BJ (cell line): Measurements from ENCODE around the gene PRKCZ. TPM values are rescaled to one million over a fixed set of nuclear protein-coding genes. Genes with fewer than 3 reads are reported as not detected.
A peak's percentile ranks its signal among the peaks of the same experiment; 100 is the strongest.

ENCODE experiments used
- CTCF ChIA-PET: fragments of 350-600 bp; formaldehyde crosslinking; extraction: SDS; loops from one replicate; lab custom pipeline; 2021; ENCODE audit warnings: antibody characterized with exemption, inconsistent platforms; lab: Yijun Ruan, JAX
- POLR2A ChIA-PET: fragments of 300-600 bp; sonication (Branson Sonifier 250); formaldehyde crosslinking; extraction: SDS; loops from one replicate; lab custom pipeline; 2021; ENCODE audit warnings: antibody characterized with exemption; lab: Charles Lee
- DNase-seq: peaks from one replicate; pipeline ENCODE4 v3.0.0-alpha.2; 2011; ENCODE audit warnings: low read depth
- H3K27me3 ChIP-seq: 2 replicates; pipeline ENCODE4 v1.6.0; 2011; ENCODE audit warnings: low read length; ENCODE audit not compliant: control insufficient read depth, insufficient read depth
- H3K36me3 ChIP-seq: 2 replicates; pipeline ENCODE4 v1.5.1; 2011; ENCODE audit warnings: low read length; ENCODE audit not compliant: control insufficient read depth, insufficient read depth
- H3K4me3 ChIP-seq: 2 replicates; pipeline ENCODE4 v1.5.1; 2011; ENCODE audit warnings: low read depth, mild to moderate bottlenecking, control low read depth, low read length
- polyA plus RNA-seq: library from polyadenylated mRNA; depleted of rRNA; stranded (reverse); fragments of >200 nt; gene quantifications from 2 replicates; pipeline ENCODE4 v1.2.3, GENCODE V29; 2011
- TF ChIP-seq, protein P1 (sequence below): IDR thresholded peaks from 2 replicates; pipeline ENCODE4 v1.5.1; 2011; ENCODE audit warnings: low read depth, mild to moderate bottlenecking, control low read depth, inconsistent platforms, low read length, moderate library complexity; ENCODE audit not compliant: insufficient read depth

PRKCZ gene
- polyA plus RNA-seq, 1 experiment = 2.3 TPM

DNA sequence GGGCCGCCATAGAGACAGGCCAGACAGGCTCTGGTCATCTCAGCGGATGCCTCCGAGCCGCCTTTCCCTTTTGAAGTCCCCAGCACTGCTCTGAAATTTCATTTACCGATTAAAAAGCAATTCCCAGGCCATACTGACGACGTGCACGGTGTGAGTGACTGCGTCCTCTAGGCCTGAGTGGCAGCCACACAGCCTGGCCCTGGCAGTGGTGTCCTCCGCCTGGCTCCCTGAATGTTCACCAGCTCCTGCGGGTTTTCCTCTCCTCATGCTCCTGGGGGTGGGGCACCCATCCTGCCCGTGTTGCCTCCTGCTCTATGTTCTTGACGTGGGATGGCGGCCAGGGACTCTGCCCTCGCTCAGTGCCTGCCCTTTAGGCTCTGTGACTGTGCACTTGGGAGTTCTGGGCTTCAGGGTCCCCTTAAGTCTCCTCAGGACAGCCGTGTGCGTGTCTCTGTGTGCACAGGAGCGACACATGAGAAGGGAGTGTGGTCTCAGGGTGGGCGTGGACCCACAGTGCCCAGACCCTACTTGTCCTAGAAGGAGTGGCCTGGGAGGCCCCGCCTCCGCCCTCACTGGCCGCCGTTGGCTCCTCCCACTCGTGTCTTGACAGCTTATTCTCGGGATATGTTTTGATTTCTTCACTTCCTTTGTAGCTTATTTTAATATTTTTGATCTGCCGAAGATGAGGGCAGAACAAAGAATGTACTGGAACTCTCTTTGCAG lies 181.5 kb downstream of the PRKCZ start:
- H3K27me3 ChIP-seq = no peaks in the 10 kb centered on the region
- H3K36me3 ChIP-seq = peaks cover 6% of the 10 kb centered on the region
- TF ChIP-seq, protein P1, sequence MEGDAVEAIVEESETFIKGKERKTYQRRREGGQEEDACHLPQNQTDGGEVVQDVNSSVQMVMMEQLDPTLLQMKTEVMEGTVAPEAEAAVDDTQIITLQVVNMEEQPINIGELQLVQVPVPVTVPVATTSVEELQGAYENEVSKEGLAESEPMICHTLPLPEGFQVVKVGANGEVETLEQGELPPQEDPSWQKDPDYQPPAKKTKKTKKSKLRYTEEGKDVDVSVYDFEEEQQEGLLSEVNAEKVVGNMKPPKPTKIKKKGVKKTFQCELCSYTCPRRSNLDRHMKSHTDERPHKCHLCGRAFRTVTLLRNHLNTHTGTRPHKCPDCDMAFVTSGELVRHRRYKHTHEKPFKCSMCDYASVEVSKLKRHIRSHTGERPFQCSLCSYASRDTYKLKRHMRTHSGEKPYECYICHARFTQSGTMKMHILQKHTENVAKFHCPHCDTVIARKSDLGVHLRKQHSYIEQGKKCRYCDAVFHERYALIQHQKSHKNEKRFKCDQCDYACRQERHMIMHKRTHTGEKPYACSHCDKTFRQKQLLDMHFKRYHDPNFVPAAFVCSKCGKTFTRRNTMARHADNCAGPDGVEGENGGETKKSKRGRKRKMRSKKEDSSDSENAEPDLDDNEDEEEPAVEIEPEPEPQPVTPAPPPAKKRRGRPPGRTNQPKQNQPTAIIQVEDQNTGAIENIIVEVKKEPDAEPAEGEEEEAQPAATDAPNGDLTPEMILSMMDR = no peak
- POLR2A ChIA-PET = interaction anchor here (0.6 kb wide), 1 partner anchor 59 kb away, joined by 3 read pairs; no protein-coding TSS in a partner anchor
- peak overlapping the region; percentile 80 for H3K4me3 ChIP-seq
- DNase-seq = no peak
- CTCF ChIA-PET = interaction anchor here (0.7 to 6.3 kb wide), 6 partner anchors 25 to 150 kb away, joined by 3 to 47 read pairs (median 7); partner anchors contain the start of gene FAAP20

DNA sequence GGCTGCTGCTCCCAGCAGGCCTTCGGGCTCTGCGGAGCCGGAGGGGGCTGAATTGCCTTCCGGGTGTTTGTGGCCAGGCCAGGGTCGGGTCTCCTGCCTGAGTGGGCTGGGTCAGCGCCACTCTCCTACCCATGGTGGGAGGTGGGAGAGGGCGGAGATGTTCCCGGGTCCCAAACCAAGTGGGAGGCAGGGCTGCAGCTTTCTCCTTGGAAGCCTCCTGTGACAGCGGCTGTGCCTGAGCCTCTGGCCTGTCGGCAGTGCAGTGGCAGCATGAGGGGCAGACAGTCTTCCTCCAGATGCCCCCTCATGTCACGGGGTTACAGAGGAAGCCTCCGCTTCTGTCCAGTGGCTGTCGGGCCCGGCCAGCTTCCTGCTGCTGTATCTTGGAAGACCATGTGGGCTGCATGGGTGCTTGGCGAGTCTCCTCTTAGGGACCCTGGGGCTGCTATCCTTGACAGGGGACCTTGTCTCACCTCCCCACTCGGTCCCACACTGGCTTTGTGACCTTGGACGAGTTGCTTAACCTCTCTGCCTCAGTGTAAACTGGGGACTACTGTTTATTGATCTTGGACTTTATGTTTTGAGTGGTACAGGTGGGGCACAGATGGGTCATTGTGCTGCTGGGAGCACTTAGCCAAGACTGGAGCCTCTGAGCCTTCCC lies 182.2 kb downstream of the PRKCZ start:
- Histone ChIP-seq H3K27me3 (no peaks in the 10 kb centered on the region), H3K36me3 (peaks cover 7% of the 10 kb centered on the region), H3K4me3 (peak overlapping the region; percentile 80)
- CTCF ChIA-PET = interaction anchor here (1.6 to 6.3 kb wide), 3 partner anchors 25 to 150 kb away, joined by 3 to 47 read pairs (median 27); partner anchors contain the start of gene FAAP20
- POLR2A ChIA-PET = interaction anchor here (0.6 kb wide), 1 partner anchor 58 kb away, joined by 3 read pairs; no protein-coding TSS in a partner anchor
- no peak for DNase-seq
- TF ChIP-seq, protein P1 = no peak

DNA sequence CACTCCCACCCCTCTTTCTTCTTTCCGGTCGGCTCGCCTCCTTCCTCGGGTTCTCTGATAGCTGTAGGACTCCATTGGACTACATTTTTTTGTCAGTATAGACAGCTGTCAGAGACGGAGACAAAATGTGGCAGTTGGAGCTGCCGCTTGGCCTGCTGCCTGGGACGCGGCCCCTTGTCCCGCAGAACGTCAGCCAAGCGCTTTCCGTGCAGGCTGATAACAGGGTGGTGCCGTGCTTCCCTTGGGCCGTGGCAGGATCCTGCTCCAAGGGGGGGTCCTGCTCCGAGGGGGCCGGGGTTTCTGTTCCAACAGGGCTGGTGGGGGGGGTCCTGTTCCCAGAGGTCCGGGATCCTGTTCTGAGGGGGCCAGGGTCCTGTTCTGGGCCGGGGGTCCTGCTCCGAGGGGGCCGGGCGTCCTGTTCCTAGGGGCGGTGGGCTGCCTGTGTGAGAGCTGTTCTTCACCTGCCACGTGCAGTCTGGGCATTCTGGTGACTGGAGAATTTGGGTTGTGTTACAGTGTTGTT lies 182.8 kb downstream of the PRKCZ start:
- ChIA-PET CTCF (interaction anchor here (2.1 to 6.3 kb wide), 3 partner anchors 38 to 149 kb away, joined by 6 to 47 read pairs (median 14); partner anchors contain the start of gene FAAP20), POLR2A (no interaction called here)
- peak overlapping the region; percentile 80 for H3K4me3 ChIP-seq
- no peaks in the 10 kb centered on the region for H3K27me3 ChIP-seq
- TF ChIP-seq, protein P1 = no peak
- DNase-seq = no peak
- peaks cover 8% of the 10 kb centered on the region for H3K36me3 ChIP-seq

DNA sequence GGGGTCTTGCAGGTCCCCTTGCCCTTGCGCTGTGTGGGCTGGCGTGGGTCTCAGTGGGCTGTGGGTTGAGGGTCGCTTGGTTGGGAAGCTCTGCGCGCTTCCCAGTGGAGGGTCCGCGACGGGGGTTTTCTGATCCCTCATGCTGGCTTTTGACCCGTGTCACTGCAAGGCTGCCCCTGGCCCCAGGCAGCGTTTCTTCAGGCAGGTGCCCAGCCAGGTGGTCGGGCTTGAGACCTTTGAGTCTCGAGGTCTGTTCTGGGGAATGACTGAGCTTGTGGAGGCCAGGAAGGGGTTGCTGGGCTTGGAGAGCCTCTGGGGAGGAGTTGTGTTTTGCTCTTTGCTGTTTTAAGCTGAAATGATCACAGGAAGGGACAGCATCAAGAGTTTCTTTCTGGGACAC lies 183.3 kb downstream of the PRKCZ start:
- DNase-seq = no peak
- ChIA-PET POLR2A (interaction anchor here (1.3 kb wide), 1 partner anchor 148 kb away, joined by 3 read pairs; no protein-coding TSS in a partner anchor), CTCF (interaction anchor here (0.8 to 6.3 kb wide), 4 partner anchors 39 to 149 kb away, joined by 3 to 47 read pairs (median 10); partner anchors contain the start of gene FAAP20)
- Histone ChIP-seq H3K4me3 (peak overlapping the region; percentile 80), H3K27me3 (no peaks in the 10 kb centered on the region), H3K36me3 (peaks cover 8% of the 10 kb centered on the region)
- TF ChIP-seq, protein P1 = no peak
